ENCODE results near the gene CLPX. TPM values are rescaled to one million over a fixed set of nuclear protein-coding genes. Genes with fewer than 3 reads are reported as not detected.

CLPX gene
- total and polyA plus RNA-seq, 9 donors = 19.0 to 44.4 (median 41.1) TPM

DNA sequence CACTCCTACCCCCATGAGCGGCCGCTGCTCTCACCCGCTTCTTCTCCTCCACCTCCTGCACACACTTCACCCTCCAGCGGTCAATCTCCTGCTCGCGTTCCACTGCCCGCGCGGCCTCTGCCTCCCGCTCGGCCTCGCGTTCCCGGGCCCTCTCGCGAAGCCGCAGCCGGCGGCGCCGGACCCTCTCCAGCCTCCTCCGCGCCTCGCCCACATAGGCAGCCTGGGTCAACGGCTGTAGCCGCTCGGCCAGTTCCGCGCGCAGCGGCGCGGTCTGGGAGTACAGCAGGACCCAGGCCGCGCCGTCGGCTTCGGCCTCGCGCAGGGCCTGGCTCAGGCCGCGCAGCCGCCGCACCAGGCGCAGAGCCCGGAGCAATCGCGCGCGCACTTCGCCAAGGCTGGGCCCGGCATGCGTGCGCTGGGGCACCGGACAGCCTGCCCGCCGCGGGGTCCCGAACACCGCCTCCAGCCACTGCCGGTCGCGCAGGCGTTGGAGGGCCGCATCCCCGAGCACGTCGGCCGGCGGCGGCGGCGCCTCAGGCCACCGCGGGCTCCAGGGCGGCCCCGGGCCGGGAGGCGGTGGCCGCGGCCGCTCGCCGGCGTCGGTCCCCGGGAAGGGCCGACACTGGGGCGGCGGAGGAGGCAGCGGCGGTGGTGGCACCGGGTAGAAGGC lies 52.1 kb downstream of the CLPX start:
- Histone ChIP-seq H3K27me3 (no peaks in the 10 kb centered on the region), H3K27ac (peak overlapping the region; percentile 58), H3K4me1 (ENCODE audit: insufficient read depth) (peaks cover 7% of the 10 kb centered on the region), H3K36me3 (no peaks in the 10 kb centered on the region), H3K9me3 (no peaks in the 10 kb centered on the region), H3K4me3 (peak overlapping the region; percentile 90)
- peak in 2 of 5 donors; percentile 46 to 52 for DNase-seq
- WGBS, 3 donors = 0% methylated on average over 52 to 93 of the region's 93 CpGs
- TF ChIP-seq POLR2A (IDR thresholded peaks at IDR 0.05) (no peak), EP300 (IDR thresholded peaks at IDR 0.05) (no peak)
- TF ChIP-seq, protein P1, sequence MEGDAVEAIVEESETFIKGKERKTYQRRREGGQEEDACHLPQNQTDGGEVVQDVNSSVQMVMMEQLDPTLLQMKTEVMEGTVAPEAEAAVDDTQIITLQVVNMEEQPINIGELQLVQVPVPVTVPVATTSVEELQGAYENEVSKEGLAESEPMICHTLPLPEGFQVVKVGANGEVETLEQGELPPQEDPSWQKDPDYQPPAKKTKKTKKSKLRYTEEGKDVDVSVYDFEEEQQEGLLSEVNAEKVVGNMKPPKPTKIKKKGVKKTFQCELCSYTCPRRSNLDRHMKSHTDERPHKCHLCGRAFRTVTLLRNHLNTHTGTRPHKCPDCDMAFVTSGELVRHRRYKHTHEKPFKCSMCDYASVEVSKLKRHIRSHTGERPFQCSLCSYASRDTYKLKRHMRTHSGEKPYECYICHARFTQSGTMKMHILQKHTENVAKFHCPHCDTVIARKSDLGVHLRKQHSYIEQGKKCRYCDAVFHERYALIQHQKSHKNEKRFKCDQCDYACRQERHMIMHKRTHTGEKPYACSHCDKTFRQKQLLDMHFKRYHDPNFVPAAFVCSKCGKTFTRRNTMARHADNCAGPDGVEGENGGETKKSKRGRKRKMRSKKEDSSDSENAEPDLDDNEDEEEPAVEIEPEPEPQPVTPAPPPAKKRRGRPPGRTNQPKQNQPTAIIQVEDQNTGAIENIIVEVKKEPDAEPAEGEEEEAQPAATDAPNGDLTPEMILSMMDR (IDR thresholded peaks at IDR 0.05) = no peak
- intact Hi-C loops (cut with DNase I) = no loop called here

DNA sequence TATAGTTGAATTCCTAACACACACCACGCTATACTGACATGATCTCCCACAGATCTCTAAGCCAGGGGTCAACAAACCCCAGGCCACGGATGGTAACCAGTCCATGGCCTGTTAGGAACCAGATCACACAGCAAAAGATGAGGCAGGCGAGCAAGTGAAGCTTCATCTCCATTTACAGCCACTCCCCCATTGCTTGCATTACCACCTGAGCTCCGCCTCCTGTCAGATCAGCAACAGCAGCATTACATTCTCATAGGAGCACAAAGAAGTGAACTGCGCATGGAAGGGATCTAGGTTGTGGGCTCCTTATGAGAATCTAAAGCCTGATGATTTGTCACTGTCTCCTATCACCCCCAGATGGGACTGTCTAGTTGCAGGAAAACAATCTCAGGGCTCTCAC lies 54.2 kb downstream of the CLPX start:
- H3K27me3 ChIP-seq = no peaks in the 10 kb centered on the region
- peaks cover 7% of the 10 kb centered on the region for H3K4me1 ChIP-seq (ENCODE audit: insufficient read depth)
- no peaks in the 10 kb centered on the region for H3K36me3 ChIP-seq
- no peak overlapping the region for H3K4me3 ChIP-seq
- DNase-seq = no peak
- no peak for TF ChIP-seq EP300 (IDR thresholded peaks at IDR 0.05)
- TF ChIP-seq, protein P1 (IDR thresholded peaks at IDR 0.05) = no peak
- no peak for TF ChIP-seq POLR2A (IDR thresholded peaks at IDR 0.05)
- intact Hi-C loops (cut with DNase I) = no loop called here
- 79 to 88% (median 80%) methylated on average over 5 of the region's 5 CpGs for WGBS, 3 donors
- no peak overlapping the region for H3K27ac ChIP-seq
- H3K9me3 ChIP-seq = no peaks in the 10 kb centered on the region

DNA sequence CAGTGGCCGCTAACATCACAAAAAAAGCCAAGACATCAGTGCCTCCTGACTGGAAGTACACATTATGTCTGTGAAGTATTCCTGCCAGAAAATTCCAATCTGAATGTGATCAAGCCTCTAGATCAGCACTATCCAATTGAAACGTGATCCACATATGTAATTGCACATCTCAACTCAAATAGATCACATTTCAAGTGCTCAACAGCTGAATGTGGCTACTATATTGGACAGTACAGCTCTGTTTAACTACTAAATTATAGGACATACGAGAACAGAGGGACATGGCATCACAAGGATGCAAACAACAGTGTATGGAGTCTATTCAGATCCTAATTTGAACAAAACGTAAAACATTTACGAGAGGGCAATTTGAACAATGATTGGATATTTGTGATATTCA lies 69.6 kb downstream of the CLPX start:
- Histone ChIP-seq H3K27me3 (no peaks in the 10 kb centered on the region), H3K4me1 (ENCODE audit: insufficient read depth) (peaks cover 2% of the 10 kb centered on the region), H3K27ac (no peak overlapping the region), H3K36me3 (no peaks in the 10 kb centered on the region), H3K9me3 (no peaks in the 10 kb centered on the region), H3K4me3 (no peak overlapping the region)
- TF ChIP-seq POLR2A (IDR thresholded peaks at IDR 0.05) (no peak), EP300 (IDR thresholded peaks at IDR 0.05) (no peak)
- TF ChIP-seq, protein P1 (IDR thresholded peaks at IDR 0.05) = no peak
- intact Hi-C loops (cut with DNase I) = no loop called here
- 73 to 80% (median 77%) methylated on average over 5 of the region's 5 CpGs for WGBS, 3 donors
- no peak for DNase-seq

DNA sequence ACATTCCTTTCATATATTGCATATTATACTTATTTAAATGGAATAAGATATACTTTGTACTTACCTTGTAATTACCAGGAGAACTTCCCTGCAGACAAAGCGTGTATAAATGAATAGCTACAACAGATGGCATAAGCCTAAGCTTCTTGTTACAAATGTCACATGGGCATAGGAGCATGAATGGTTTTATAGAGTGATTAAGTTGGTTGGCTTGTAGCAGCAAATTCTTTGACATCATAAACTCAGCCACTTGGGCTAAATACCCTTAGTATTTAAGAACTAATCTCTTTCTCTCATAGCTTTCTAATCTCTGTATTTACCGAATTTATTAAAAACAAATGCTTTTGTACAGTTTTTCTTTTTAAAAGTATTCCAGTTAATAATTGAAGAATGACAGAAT lies 70.1 kb downstream of the CLPX start, which contains the start of gene UBAP1L:
Gene UBAP1L, minus strand, starts transcription at position 115 of the 400 bp plus-strand sequence. CDS start 8,985 bp downstream, outside the sequence.
- Histone ChIP-seq H3K4me1 (ENCODE audit: insufficient read depth) (peaks cover 2% of the 10 kb centered on the region), H3K36me3 (no peaks in the 10 kb centered on the region), H3K27me3 (no peaks in the 10 kb centered on the region), H3K27ac (no peak within 1 kb of the TSS), H3K9me3 (no peaks in the 10 kb centered on the region), H3K4me3 (no peak within 1 kb of the TSS)
- TF ChIP-seq EP300 (IDR thresholded peaks at IDR 0.05) = no peak
- TF ChIP-seq POLR2A (IDR thresholded peaks at IDR 0.05) = no peak
- TF ChIP-seq, protein P1 (IDR thresholded peaks at IDR 0.05) = no peak
- intact Hi-C loops (cut with DNase I) = no loop called here
- WGBS, 3 donors = 51 to 74% (median 57%) methylated on average over 2 of the region's 2 CpGs
- DNase-seq = no peak
